ENCODE results near the gene ERC1.
"Not testable (repeated sequence)": the region's sequence is repeated elsewhere in the genome, so short reads cannot be mapped to it uniquely, and the experiment has no call there.

The ERC1 gene

DNA sequence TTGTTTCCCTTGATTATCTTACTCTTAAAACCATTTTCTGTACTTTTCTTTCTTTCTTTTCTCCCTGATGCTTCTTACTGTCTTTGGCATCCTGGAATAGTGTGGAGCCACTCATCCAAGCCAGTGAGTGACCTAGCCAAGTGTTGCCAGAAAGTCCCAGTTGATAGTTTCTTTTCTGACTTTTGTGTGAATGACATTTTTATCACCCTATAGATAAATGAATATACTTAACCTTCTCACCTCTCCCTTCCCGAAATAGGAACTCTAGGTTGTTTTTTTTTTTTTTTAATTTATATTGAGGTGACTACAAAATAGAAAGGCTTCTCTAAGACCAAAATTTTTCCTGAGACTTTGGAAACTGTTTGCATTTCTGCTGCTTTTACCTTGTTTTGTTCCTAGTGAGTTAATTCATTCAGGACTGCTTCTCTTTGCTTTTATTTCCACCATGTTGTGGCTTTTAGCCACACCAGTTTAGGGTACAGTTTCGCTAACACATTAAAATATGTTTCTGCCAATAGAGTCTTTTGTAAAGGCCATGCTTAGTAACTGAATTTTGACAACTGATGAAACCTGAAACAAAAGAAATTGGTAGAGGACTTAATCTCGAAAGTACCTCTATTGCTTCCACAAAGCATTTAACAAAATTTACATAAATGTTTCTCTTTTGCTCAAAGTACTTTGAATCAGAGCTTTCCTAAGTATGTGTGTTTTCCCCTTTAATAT lies 194.6 kb downstream of the ERC1 start:
- no peak for DNase-seq (ENCODE audit: low read depth in 2 of 2)

DNA sequence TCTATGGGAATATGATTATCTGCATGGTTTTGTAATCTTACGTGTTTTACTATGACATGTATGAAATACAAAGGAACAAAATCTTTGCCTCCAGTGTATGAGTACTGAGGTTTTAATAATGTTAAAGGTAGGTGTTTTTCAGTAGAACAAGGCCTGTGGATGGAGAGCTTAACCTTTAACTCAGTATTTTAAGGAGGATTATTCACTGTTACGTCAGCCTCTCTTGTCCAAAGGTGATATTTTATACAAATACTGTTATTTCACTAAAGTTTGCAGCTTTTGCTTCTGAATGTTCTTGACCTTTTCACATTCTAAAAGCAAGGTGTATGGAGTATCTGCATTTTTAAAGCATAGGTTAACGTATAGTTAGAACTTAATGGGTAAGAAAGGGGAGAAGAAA lies 195.3 kb downstream of the ERC1 start:
- no peak for DNase-seq (ENCODE audit: low read depth in 2 of 2)

DNA sequence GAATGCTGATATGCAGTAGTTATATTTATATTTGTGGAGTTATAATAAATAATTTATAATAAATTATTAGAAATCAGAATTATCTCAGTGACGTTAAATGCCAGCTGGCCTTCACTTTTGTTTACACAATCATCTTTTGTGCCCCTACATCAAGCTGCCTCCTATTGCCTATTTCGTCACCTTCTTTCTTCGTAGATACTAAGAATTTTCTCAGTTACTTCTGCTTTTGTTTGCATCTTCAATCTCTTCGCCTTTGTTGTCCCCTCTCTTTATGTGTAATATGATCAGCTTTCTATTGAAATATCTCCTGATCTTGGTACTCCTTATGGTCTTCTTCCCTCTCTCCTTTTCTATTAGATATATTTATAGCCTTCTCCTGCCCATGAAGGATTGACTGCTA lies 197.0 kb downstream of the ERC1 start:
- no peak for DNase-seq (ENCODE audit: low read depth in 2 of 2)

DNA sequence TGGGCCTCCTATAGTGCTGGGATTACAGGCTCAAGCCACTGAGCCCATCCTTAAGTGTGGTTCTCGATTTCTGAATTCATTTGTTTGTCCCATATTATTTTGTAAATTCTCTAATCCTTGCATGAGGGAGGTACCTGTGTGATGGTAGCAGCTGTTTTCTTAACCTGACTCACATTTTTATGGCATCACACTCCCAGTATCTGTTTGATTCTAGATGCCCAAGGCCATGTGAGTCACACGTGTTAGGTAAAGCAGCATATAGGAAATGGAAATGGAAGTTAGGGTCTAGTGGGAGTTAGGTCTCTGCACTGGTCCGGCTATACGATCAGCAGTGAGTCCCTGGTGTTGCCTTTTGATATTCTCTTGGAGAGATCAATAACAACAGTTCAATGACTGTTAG lies 198.1 kb downstream of the ERC1 start:
- no peak for DNase-seq (ENCODE audit: low read depth in 2 of 2)

DNA sequence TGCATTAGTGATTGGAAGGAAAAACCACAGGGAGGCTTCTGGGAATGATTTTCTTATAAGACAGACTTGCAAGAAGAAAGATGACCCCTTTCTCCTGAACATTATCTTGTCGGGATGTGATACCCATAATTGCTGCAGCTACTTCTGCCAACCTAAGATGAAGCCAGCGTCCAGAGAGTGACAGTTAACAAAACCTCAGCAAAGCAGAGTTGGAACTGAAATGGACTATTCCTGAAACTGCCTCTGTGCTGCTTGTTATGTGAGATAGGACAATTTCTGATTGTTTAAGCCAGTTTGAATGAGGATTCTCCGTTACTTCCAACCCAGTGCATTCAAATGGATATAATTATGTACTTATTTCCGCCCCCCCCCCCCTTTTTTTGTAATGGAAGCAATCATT lies 204.5 kb downstream of the ERC1 start:
- no peak for DNase-seq (ENCODE audit: low read depth in 2 of 2)

DNA sequence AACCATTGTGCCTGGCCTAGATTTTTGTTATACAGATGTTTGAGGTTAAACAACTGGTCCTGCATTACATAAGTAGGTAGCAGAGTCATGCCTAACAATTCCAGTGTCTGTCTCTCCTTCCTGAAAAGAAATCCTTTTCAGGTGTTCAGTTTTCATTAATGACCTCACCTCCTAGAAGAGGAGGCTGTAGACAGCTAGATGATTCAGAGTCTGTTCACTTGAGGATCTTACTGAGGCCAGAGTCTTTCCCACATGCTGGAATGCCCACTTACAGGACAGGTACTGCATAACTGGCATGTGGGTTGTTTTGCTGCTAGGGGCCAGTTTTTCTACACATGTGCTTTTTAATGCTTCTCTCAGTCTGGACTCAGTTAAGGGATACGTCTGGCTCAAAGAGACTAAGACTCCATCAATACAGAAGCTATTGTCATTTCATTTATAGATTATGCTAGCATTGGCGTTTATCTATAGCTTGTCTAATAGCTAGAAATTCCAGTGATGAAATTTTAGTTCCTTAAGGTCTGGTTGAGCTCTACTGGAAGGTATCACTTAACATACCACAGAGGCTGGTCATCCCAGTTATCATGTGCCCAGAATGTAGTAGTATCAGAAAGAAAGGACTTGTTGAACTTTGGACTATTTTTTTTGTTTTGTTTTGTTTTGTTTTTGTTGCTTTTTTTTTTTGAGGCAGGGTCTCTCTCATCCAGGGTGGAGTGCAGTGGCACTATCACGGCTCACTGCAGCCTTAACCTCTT lies 206.4 kb downstream of the ERC1 start:
- DNase-seq (ENCODE audit: low read depth in 2 of 2), result no peak

DNA sequence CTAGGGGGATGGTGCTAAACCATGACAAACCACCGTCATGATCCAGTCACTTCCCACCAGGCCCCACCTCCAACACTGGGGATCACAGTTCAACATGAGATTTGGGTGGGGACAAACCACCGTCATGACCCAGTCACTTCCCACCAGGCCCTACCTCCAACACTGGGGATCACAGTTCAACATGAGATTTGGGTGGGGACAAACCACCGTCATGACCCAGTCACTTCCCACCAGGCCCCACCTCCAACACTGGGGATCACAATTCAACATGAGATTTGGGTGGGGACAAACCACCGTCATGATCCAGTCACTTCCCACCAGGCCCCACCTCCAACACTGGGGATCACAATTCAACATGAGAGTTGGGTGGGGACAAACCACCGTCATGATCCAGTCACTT lies 207.8 kb downstream of the ERC1 start:
- not testable (repeated sequence) for DNase-seq (ENCODE audit: low read depth in 2 of 2)

DNA sequence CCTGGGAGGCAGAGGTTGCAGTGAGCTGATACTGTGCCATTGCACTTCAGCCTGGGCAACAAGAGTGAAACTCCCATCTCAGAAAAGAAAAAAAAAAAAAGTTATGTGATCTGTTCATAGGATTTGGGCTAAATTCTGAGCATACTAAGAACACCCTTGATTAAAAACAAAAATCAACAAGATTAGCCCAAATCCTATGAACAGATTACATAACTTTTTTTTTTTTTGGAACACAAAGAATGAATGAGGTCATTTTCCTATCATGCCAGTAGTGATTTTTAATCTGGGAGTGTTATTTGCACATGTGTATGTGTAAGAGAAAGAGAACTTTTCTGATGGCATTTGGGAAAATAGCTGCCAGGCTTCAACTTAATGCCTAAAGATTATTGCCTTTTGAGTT lies 208.7 kb downstream of the ERC1 start:
- no peak for DNase-seq (ENCODE audit: low read depth in 2 of 2)

DNA sequence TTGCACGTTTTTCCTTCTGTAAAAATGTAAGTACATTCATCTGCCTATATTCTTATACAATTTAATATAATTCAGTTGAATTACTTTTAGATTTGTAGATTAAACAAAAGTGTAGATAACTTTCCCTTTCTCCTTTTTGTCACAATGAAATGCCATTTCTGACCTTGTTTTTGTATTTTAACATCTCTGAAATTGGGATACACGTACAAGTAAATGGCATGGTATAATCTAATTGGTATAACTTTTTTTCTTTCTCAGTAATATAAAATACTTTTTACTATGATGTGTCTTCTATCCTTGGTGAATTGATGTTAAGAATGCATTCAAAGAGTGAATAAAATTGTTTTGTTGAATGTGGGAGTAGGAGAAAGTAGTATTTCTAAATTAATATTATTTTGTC lies 210.0 kb downstream of the ERC1 start:
- no peak for DNase-seq (ENCODE audit: low read depth in 2 of 2)

DNA sequence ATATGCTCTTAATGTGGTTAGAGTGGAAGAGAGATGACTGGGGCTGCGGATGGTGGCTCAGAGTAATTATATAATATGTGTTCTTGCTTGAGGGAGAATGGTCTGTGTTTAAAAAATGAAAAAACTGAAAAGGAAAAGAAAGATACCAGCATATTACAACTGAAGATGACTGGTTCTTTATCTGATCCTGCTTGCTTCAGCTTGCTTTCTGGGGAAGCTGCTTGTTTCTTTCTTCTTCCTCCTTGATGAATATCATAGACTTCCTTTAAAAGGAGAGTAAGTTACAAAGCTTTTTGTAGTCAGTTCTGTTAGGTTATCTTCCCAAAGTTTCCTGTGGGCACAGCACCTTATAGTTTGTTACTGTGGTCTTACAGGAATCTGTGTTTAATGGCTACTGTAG lies 210.9 kb downstream of the ERC1 start:
- DNase-seq (ENCODE audit: low read depth in 2 of 2), result no peak

DNA sequence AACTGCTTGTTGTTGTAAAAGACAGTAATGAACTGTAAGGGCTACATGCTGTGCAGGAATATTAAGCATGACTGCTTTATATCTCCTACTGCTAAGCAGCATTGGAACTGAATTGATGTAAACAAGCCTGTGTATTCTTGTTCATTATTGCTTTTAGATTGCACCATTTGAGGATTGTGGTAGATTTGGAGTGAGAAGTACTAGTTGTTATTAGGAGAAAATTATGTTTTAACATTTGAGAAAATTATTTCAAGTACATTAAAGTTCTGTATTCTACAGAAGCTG lies 212.7 kb downstream of the ERC1 start:
- DNase-seq (ENCODE audit: low read depth in 2 of 2), result no peak

DNA sequence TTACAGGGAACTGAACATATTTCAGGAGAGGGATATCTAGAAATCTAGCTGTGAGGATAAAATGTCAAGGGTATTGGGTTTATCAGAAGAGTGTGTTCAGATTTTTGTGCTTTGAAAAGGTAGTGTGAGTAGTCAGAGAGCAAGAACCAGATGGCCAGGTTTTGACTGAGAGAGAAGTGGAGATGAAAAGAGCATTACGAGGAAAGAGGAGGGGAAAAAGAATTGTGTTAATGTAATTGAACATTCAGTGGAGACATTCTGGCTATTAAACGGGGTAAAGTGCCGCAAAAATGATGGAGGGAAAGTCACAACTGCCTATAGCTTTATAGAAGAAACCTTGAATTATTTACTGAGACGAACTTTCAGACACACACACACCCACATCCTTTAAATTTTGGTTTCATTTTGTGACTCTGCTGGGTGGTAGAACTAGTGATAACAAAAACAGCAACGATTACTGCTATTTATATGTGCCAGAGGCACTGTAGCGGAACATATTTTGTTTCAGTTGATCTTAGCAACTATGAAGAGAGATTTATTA lies 213.6 kb downstream of the ERC1 start:
- no peak for DNase-seq (ENCODE audit: low read depth in 2 of 2)

DNA sequence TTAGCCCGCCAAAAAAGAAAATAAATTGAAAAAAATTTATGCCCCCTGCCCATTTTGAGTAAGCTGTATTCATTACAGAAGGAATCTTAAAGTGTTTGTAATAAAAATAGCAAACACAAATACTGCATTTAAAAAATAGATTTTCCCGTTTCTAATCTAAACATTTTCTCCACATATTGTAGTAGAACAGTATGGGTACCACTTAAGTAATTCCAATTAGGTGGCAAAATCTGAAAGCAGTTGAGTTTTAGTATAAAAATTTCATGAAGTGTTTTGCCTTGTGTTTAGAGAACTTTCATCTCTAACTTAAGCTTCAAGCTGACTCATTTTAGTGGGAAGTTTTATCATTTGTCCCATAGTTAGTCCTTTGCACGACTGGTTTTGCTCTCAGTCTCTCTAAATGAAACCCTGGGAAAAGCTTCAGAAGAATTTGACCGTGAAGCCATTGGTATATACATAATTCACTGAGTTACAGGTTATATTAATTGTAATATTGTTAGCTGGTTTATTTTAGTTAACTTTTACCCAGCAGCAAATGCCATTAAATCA lies 214.6 kb downstream of the ERC1 start:
- no peak for DNase-seq (ENCODE audit: low read depth in 2 of 2)

DNA sequence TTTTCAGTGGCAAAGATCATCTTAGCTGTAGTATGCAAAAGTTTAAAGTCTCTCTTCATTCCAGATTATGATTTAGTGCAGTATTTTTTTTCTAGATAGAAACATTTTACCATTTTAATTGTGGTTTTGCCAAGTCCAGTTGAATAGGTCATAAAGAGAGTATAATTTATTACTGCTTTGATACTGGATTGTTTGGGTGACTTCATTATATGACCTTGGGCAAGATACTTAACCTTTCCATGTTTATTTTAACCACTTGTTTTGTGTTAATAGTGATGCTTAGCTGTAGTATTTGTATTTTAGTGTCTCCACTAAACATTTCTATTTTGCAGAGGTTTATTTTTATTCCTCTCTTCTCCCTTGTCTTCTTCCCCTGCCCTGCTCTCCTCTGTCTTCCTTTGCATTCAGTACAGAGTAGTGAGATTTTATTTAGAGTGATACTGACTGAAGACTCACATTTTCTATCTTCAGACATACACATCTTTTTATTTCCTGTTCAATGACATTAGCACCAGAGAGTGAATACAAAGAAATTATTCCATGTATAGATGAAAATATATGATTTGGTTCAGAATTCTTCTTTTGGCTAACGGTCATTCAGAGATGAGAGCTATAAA lies 215.2 kb downstream of the ERC1 start:
- DNase-seq (ENCODE audit: low read depth in 2 of 2), result no peak

DNA sequence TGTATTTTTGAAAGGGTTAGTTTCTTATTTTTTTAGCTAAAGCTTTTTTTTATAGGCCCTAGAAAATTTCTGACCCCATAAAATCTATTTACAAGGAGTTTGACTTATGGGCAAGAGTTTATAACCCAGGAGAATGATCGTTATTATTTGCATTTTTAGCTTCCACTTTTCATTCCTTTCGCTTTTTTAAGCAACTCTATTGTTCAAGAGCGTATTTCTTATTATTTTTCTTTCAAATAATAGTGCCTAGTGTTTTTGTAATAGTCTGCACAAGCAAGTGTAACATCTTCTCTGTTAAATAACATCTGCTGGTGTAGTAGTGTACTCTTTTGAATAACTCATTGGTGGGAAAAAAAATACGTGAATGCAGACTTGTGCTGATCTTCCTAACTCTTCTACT lies 216.3 kb downstream of the ERC1 start:
- DNase-seq (ENCODE audit: low read depth in 2 of 2), result no peak

DNA sequence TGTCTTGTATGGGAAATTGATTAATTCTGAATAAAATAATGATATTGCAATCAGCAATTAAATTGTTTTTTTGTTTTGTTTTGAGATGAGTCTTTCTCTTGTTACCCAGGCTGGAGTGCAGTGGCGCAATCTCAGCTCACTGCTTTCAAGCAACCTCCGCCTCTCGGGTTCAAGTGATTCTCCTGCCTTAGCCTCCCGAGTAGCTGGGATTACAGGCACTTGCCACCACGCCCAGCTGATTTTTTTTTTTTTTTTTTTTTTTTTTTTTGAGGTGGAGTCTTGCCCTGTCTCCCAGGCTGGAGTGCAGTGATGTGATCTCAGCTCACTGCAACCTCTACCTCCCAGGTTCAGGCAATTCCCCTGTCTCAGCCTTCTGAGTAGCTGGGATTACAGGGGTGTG lies 217.7 kb downstream of the ERC1 start:
- not testable (repeated sequence) for DNase-seq (ENCODE audit: low read depth in 2 of 2)

DNA sequence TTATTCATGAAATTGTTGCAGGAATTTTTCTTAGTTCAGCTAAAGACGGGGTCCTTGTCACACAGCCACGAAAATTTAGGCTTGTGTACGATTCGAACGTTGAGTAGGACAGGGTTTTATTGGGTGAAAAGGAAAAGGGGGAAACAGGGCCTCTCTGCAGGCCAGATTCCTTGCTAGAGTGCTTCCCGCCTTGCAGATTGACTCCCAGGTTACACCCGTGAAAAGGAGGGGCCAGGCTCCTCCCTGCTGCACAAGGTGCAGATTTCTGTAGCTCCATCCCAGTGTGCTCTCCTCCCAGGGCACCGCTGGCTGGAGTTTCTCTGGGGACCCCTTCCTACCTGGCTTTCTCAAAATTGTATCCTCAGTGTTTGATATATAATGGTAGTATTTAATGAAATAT lies 221.5 kb downstream of the ERC1 start:
- DNase-seq (ENCODE audit: low read depth in 2 of 2), result no peak

DNA sequence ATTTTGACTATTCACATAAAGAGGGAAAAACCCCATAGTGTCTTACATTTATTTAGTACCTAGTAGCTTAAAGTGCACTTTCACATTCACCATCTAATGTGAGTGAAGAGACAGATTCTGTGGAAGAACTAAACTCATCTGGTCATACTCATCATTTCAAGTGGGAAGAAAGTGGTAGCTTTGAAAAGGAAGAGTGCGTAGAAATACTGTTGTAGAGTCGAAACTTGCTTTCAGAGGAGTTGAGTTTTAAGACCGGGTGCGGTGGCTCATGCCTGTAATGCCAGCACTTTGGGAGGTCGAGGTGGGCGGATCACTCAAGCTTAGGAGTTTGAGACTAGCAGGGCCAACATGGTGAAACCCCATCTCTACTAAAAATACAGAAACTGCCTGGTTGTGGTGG lies 222.2 kb downstream of the ERC1 start:
- DNase-seq (ENCODE audit: low read depth in 2 of 2), result no peak

DNA sequence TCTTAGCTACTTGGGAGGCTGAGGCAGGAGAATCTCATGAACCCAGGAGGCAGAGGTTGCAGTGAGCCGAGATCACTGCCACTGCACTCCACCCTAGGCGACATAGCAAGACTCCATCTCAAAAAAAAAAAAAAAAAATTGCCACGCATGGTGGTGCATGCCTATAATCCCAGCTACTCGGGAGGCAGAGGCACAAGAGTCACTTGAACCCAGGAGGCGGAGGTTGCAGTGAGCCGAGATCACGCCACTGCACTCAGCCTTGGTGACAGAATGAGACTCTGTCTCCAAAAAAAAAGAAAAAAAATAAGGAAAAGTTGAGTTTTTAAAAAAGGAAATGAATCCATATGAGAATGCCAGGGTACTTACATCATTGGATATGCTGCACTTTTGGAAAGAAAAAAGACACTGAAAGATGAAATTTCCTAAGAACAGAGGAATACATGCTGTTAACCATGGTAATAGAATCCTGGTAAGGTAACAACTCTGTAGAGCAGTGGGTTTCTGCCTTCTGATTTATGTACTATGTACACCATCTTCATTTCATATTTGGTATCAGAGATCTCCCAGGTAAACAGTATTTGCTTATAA lies 222.7 kb downstream of the ERC1 start:
- no peak for DNase-seq (ENCODE audit: low read depth in 2 of 2)

DNA sequence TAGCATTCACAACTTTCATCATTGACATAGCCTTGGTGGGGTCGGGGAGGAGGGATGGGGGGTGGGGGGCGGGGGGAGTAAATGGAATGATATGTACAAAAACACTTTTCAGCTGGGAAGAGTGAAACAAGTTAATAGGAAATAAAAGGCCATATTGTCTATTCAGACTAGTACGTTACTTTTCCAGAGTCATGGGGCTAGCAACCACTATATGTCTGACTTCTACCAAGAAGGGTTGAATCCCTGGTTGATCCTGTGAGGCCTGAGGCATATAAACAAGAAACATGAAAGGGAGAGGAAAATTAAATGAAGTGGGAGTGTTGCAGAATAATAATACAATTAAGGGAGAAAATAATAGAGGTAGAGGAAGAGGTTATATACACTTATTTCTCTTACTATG lies 225.5 kb downstream of the ERC1 start:
- no peak for DNase-seq (ENCODE audit: low read depth in 2 of 2)

DNA sequence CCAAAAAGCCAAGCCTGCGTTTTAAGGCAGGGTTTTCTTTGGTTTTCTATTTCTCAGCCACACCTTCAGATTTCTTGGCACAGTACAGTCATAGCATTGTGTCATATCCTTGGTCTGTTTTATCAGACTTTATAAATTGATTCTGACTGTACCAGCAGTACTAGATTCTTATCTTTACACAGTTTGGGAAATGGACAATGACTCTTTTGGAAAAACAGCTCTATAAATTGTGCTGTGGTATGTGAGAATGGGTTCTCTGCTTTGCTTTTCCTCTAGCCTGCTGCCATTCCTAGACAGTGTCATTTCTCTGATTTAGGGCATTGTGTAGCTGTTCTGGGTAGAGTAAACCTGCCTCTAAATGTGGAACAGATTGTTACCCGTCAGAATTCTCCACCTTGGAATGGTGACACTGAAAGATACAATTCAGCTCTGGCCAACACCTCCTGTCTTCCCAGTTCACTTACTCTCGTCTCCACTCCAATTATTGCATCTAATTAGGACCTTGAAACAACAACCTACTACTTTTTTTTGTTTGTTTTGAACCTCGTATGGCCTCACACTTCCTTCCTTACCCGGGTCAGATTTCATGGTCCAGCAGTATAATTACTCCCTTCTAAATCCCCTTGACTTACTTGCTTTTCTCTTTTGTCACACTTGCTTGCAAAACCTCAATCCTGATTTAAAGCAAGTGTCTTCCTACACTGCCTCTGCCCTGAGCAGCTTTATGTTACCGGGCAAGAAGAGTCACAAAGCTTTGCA lies 226.3 kb downstream of the ERC1 start:
- no peak for DNase-seq (ENCODE audit: low read depth in 2 of 2)

DNA sequence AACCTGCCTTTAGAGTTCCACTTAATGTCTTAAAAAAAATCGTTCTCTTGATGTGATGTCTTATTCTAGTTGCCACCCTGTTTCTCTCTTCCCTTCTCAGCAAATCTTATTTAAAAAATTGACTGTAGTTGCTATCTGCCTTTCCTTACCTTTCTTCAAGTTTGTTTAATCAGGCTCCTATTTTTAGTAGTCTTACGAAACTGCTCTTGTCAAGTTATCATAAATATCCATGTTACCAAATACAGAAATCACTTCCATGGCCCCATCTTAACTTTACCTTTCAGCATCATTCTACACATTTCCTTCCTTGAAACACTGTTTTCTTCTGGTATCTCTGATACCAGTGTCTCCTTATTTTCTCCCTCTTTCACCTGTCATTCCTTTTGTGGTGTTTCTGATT lies 227.3 kb downstream of the ERC1 start:
- DNase-seq (ENCODE audit: low read depth in 2 of 2), result no peak
